Endodermal cell (in vitro differentiated cells): Measurements from ENCODE around the gene UPK1B. TPM values are rescaled to one million over a fixed set of nuclear protein-coding genes. Genes with fewer than 3 reads are reported as not detected.
A peak's percentile ranks its signal among the peaks of the same experiment; 100 is the strongest.

Experiments
- DNase-seq: peaks from one replicate; pipeline ENCODE4 v3.0.0-alpha.2; 2017
- H3K27ac ChIP-seq: 2 replicates; pipeline ENCODE4 v1.5.1; 2013; ENCODE audit warnings: mild to moderate bottlenecking, low read depth, low read length, moderate library complexity
- H3K27me3 ChIP-seq: 2 replicates; pipeline ENCODE4 v1.6.1; 2013; ENCODE audit warnings: mild to moderate bottlenecking, low read length, moderate library complexity; ENCODE audit not compliant: insufficient read depth, control insufficient read depth, poor library complexity, severe bottlenecking
- H3K36me3 ChIP-seq: 2 replicates; pipeline ENCODE4 v1.7.0; 2013; ENCODE audit warnings: mild to moderate bottlenecking, low read length, moderate library complexity; ENCODE audit not compliant: control insufficient read depth, insufficient read depth
- H3K4me1 ChIP-seq: one replicate; pipeline ENCODE4 v1.7.0; 2013; ENCODE audit warnings: low read length; ENCODE audit not compliant: control insufficient read depth, insufficient read depth
- H3K4me3 ChIP-seq: 2 replicates; pipeline ENCODE4 v1.5.1; 2013; ENCODE audit warnings: mild to moderate bottlenecking, low read length, moderate library complexity
- H3K9ac ChIP-seq: 2 replicates; pipeline ENCODE4 v1.6.1; 2013; ENCODE audit warnings: mild to moderate bottlenecking, low read length, moderate library complexity; ENCODE audit not compliant: poor library complexity, severe bottlenecking; ENCODE audit errors: extremely low read depth
- H3K9me3 ChIP-seq: 2 replicates; pipeline ENCODE4 v1.6.1; 2013; ENCODE audit warnings: mild to moderate bottlenecking, low read length, moderate library complexity; ENCODE audit not compliant: control insufficient read depth
- H3K27ac Mint-ChIP-seq: 2 replicates; pipeline ENCODE4 v1.8.0; 2020; ENCODE audit warnings: mixed read lengths
- H3K27me3 Mint-ChIP-seq: 2 replicates; pipeline ENCODE4 v1.8.0; 2021; ENCODE audit warnings: mild to moderate bottlenecking, mixed read lengths; ENCODE audit not compliant: insufficient read depth
- H3K36me3 Mint-ChIP-seq: 2 replicates; pipeline ENCODE4 v1.8.0; 2020; ENCODE audit warnings: low read depth, mixed read lengths
- H3K4me1 Mint-ChIP-seq: 2 replicates; pipeline ENCODE4 v1.8.0; 2020; ENCODE audit warnings: mixed read lengths
- H3K4me3 Mint-ChIP-seq: 2 replicates; pipeline ENCODE4 v1.8.0; 2020; ENCODE audit warnings: mild to moderate bottlenecking, moderate library complexity, mixed read lengths
- H3K9me3 Mint-ChIP-seq: 2 replicates; pipeline ENCODE4 v1.8.0; 2020; ENCODE audit warnings: mild to moderate bottlenecking, mixed read lengths
- WGBS, 2 experiments: methylation state at CpG; one replicate each; pipeline versions ENCODE4 v1.1.5 to v1.1.7; 2013; ENCODE audit warnings: missing lambda C conversion rate in 2 of 2, mixed read lengths in 1 of 2; ENCODE audit not compliant: insufficient coverage in 1 of 2, insufficient read length in 1 of 2; 5-methylcytosine and 5-hydroxymethylcytosine counted together
- total RNA-seq, 2 donors: library from RNA; stranded (reverse); fragmentation: NEBNext Ultra II Directional in 1 of 2; extraction: Animal tissue kit (Norgen Biotek cat#: 25700) in 1 of 2; gene quantifications; 2 replicates in 1 of 2; 3 replicates in 1 of 2; pipeline ENCODE4 v1.2.1, GENCODE V29; 2021
- TF ChIP-seq, protein P1 (sequence below): fragments of 200-600 bp; sonication (generic); conservative IDR thresholded peaks from 2 replicates; pipeline ENCODE4 v1.5.0; 2021; ENCODE audit warnings: antibody characterized with exemption, mild to moderate bottlenecking

Gene UPK1B
- total RNA-seq, 2 donors from 2014 or later, result 4.9 to 11.3 TPM

DNA sequence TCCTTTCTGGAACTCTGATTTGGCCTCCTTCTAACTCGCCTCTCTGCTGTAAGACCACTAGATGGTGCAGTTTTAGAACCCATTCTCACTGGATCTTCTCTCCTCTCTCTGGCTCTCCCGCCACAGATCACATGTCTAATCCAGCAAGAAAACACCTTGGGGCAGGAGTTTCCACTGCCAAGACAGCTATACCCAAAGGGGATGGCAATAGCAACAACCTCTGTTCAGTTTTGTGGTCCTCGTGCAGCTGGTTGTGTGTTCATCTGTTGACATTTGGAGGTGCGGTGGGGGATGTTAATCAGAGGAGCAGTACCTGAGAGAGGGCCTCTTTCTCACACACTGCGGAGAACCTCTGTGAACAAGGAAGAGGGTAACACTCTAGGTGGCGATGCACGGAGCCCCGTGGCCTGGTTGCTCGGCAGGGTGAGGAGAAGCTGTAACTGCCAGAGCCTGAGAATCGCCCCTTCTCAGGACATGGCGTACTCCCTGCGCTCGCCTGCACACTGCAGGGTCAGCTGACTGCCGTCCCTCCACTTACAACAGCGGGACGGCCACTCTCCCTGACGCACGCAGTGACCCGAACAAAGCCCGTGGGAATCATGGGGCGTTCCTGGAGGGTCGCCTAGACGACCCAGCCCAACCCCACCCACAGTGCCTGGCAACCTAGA, 27.8 kb upstream of the UPK1B start, which contains the start of gene TEX55:
TSS of gene TEX55 (plus strand) at position 666 of the 668 bp plus-strand sequence. CDS start 25 bp downstream, outside the sequence.
- no peaks in the 10 kb centered on the region for H3K4me1 ChIP-seq
- WGBS, 2 experiments, result 79 to 84% methylated on average over 20 to 23 of the region's 23 CpGs
- H3K9me3 Mint-ChIP-seq, result peaks cover 4% of the 10 kb centered on the region

DNA sequence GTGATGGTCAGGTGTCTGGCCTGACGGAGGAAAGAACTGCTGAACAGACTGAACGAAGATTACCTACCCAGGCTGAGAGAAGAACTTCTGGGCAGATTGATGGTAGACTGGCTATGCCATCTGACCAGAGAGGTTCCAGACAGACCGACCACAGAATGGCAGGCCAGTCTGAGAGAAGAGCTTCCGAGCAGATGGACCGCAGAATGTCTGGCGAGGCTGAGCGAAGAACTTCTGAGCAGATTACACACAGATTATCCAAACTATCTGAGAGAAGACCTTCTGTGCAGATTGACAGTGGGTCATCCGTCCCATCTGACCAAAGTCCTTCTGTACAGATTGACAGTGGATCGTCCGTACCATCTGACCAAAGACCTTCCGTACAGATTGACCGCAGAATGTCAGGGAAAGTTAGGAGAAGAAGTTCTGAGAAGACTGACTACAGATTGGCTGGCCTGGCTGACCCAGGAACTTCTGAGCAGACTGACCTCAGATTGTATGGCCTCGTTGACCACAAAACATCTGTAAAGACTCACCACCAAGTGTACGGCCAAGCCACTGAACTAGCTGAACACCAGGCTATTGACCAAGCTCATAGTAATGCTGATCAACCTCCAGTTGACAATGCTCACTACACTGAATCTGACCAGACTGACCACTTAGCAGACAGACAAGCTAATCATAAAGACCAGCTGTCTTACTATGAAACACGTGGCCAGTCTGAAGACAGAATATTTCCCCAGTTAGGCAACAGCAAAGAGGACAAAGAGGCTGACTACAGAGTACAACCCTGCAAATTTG, 26.6 kb upstream of the UPK1B start:
- H3K4me1 Mint-ChIP-seq, result peaks cover 2% of the 10 kb centered on the region
- TF ChIP-seq, protein P1, sequence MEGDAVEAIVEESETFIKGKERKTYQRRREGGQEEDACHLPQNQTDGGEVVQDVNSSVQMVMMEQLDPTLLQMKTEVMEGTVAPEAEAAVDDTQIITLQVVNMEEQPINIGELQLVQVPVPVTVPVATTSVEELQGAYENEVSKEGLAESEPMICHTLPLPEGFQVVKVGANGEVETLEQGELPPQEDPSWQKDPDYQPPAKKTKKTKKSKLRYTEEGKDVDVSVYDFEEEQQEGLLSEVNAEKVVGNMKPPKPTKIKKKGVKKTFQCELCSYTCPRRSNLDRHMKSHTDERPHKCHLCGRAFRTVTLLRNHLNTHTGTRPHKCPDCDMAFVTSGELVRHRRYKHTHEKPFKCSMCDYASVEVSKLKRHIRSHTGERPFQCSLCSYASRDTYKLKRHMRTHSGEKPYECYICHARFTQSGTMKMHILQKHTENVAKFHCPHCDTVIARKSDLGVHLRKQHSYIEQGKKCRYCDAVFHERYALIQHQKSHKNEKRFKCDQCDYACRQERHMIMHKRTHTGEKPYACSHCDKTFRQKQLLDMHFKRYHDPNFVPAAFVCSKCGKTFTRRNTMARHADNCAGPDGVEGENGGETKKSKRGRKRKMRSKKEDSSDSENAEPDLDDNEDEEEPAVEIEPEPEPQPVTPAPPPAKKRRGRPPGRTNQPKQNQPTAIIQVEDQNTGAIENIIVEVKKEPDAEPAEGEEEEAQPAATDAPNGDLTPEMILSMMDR, result no peak
- DNase-seq, result no peak

More for the DNA sequence above, 27.8 kb upstream of the UPK1B start, which contains the start of gene TEX55:
- Mint-ChIP-seq H3K27ac (no peak within 1 kb of the TSS), H3K36me3 (no peaks in the 10 kb centered on the region), H3K4me1 (peaks cover 2% of the 10 kb centered on the region), H3K4me3 (no peak within 1 kb of the TSS), H3K27me3 (peaks cover 5% of the 10 kb centered on the region)
- TF ChIP-seq, protein P1, result peak; percentile 87
- H3K27me3 ChIP-seq, result no peaks in the 10 kb centered on the region
- no peaks in the 10 kb centered on the region for H3K36me3 ChIP-seq
- DNase-seq, result peak; percentile 80
- H3K9ac ChIP-seq, result no peak within 1 kb of the TSS
- no peaks in the 10 kb centered on the region for H3K9me3 ChIP-seq
- H3K27ac ChIP-seq, result no peak within 1 kb of the TSS
- no peak within 1 kb of the TSS for H3K4me3 ChIP-seq

DNA sequence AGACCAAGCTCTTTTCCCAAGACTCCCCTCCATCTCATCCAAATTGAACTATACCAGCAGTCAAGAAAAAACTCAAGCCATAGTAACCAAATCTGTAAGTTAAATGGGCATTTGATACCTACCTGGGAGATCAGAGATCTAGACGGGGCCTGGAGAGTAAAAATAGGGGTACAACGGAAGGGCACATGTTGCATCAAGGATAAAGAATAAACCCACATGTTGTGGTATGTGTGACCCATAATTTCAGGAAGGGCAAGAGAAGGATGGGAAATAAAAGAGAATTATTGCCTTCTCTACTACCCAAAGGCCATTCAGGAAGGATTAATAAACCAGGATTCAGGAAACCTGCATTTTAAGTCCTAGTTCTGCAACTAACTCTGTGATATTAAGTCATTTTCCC, 25.9 kb upstream of the UPK1B start:
- H3K9me3 Mint-ChIP-seq, result peaks cover 2% of the 10 kb centered on the region
- WGBS, 2 experiments, result 49 to 50% methylated on average over 2 of the region's 2 CpGs
- no peaks in the 10 kb centered on the region for H3K36me3 Mint-ChIP-seq

More for the DNA sequence above, 26.6 kb upstream of the UPK1B start:
- H3K4me3 ChIP-seq, result no peak overlapping the region
- H3K9me3 Mint-ChIP-seq, result peaks cover under 1% of the 10 kb centered on the region
- no peaks in the 10 kb centered on the region for H3K9me3 ChIP-seq
- no peaks in the 10 kb centered on the region for H3K36me3 ChIP-seq
- no peaks in the 10 kb centered on the region for H3K36me3 Mint-ChIP-seq
- H3K27ac Mint-ChIP-seq, result no peak overlapping the region
- H3K4me3 Mint-ChIP-seq, result no peak overlapping the region
- no peak overlapping the region for H3K9ac ChIP-seq
- no peaks in the 10 kb centered on the region for H3K4me1 ChIP-seq
- WGBS, 2 experiments, result 87% methylated on average over 12 to 15 of the region's 15 CpGs
- peaks cover 5% of the 10 kb centered on the region for H3K27me3 Mint-ChIP-seq
- H3K27me3 ChIP-seq, result no peaks in the 10 kb centered on the region
- no peak overlapping the region for H3K27ac ChIP-seq

More for the DNA sequence above, 25.9 kb upstream of the UPK1B start:
- TF ChIP-seq, protein P1, result no peak
- Histone ChIP-seq H3K9me3 (peaks cover 4% of the 10 kb centered on the region), H3K4me1 (no peaks in the 10 kb centered on the region), H3K36me3 (no peaks in the 10 kb centered on the region), H3K27ac (no peak overlapping the region), H3K9ac (no peak overlapping the region), H3K4me3 (no peak overlapping the region), H3K27me3 (no peaks in the 10 kb centered on the region)
- no peak for DNase-seq
- Mint-ChIP-seq H3K4me3 (no peak overlapping the region), H3K27ac (no peak overlapping the region), H3K27me3 (peaks cover 5% of the 10 kb centered on the region), H3K4me1 (peaks cover 2% of the 10 kb centered on the region)
